Brain microvascular endothelial cell (primary cell): Measurements from ENCODE around the gene CD44.

Experiments used
- DNase-seq: peaks from one replicate; pipeline ENCODE4 v3.0.0-alpha.2; 2020
- H3K27ac ChIP-seq: fragments of 250-450 bp; sonication (Bioruptor Pico); 2 replicates; pipeline ENCODE4 v1.5.1; 2020; ENCODE audit warnings: mild to moderate bottlenecking, moderate library complexity
- H3K27me3 ChIP-seq: fragments of 250-450 bp; sonication (Bioruptor Pico); replicated peaks from 2 replicates; pipeline ENCODE4 v1.5.1; 2020; ENCODE audit warnings: mild to moderate bottlenecking
- H3K36me3 ChIP-seq: fragments of 250-450 bp; sonication (Bioruptor Pico); replicated peaks from 2 replicates; pipeline ENCODE4 v1.5.1; 2020; ENCODE audit warnings: mild to moderate bottlenecking
- H3K4me3 ChIP-seq: 2 replicates; pipeline ENCODE4 v1.5.1; 2011; ENCODE audit warnings: low read depth, mild to moderate bottlenecking, control low read depth, low read length, moderate library complexity
- CTCF ChIP-seq: IDR thresholded peaks from 2 replicates; pipeline ENCODE4 v1.5.1; 2011; ENCODE audit warnings: low read depth, mild to moderate bottlenecking, moderate library complexity, low read length, control low read depth, inconsistent platforms; ENCODE audit errors: missing control alignments
- in situ Hi-C: cut with HindIII; loops from 2 replicates; pipeline ENCODE4 v1.10.0; 2017; ENCODE audit warnings: low sequenced_read_pairs, low pct_ligation_motif_present

CD44 gene

GRCh38 chr11:35233518-35233917 is 94.5 kb downstream of the CD44 start:
- Histone ChIP-seq H3K36me3 (peaks cover 9% of the 10 kb centered on the region), H3K4me3 (no peak overlapping the region), H3K27ac (no peak overlapping the region), H3K27me3 (no peaks in the 10 kb centered on the region)
- TF ChIP-seq CTCF: no peak
- in situ Hi-C loops: no loop called here
- DNase-seq: no peak

GRCh38 chr11:35234460-35235156 is 95.6 kb downstream of the CD44 start:
- in situ Hi-C loops: no loop called here
- Histone ChIP-seq H3K27ac (no peak overlapping the region), H3K27me3 (no peaks in the 10 kb centered on the region), H3K4me3 (no peak overlapping the region), H3K36me3 (peaks cover under 1% of the 10 kb centered on the region)
- no peak for DNase-seq
- TF ChIP-seq CTCF: no peak

- TF ChIP-seq CTCF: no peak
- H3K36me3 ChIP-seq: no peaks in the 10 kb centered on the region
- no peak overlapping the region for H3K4me3 ChIP-seq
- no peaks in the 10 kb centered on the region for H3K27me3 ChIP-seq
- no peak overlapping the region for H3K27ac ChIP-seq
- no peak for DNase-seq
- in situ Hi-C loops: no loop called here
These were observed 96.1 kb downstream of the CD44 start for GRCh38 chr11:35235157-35235468.

- no peak overlapping the region for H3K27ac ChIP-seq
- no peak for TF ChIP-seq CTCF
These were observed 96.5 kb downstream of the CD44 start for GRCh38 chr11:35235498-35235897.

GRCh38 chr11:35235936-35236666 is 97.1 kb downstream of the CD44 start:
- Histone ChIP-seq H3K36me3 (no peaks in the 10 kb centered on the region), H3K27ac (no peak overlapping the region), H3K4me3 (no peak overlapping the region), H3K27me3 (no peaks in the 10 kb centered on the region)
- in situ Hi-C loops: no loop called here
- no peak for DNase-seq
- no peak for TF ChIP-seq CTCF

More at GRCh38 chr11:35235498-35235897, 96.5 kb downstream of the CD44 start:
- H3K27me3 ChIP-seq: no peaks in the 10 kb centered on the region
- H3K36me3 ChIP-seq: no peaks in the 10 kb centered on the region
- no peak for DNase-seq
- H3K4me3 ChIP-seq: no peak overlapping the region
- in situ Hi-C loops: no loop called here
